A549 (cell line): ENCODE results near the gene ARL13B. TPM values are rescaled to one million over a fixed set of nuclear protein-coding genes. Genes with fewer than 3 reads are reported as not detected.
"Not testable (repeated sequence)": the region's sequence is repeated elsewhere in the genome, so short reads cannot be mapped to it uniquely, and the experiment has no call there.

Experiments
- ATAC-seq, 2 experiments: fragments of 200-7000 bp in 1 of 2; fragments of >200 bp in 1 of 2; cut with Nextera tagmentation in 1 of 2; cut with Tn5 transposase in 1 of 2; 3 replicates each; pipeline versions ENCODE4 v1.8.0 to v1.9.1; 2018 to 2020; ENCODE audit warnings: mild to moderate bottlenecking in 1 of 2, moderate library complexity in 1 of 2
- CTCF ChIA-PET: fragments of 300-600 bp; sonication (Branson Sonifier 250); formaldehyde crosslinking; extraction: SDS; loops from one replicate; lab custom pipeline; 2021; ENCODE audit warnings: antibody characterized with exemption, inconsistent platforms; lab: Yijun Ruan, JAX
- POLR2A ChIA-PET: fragments of 350-600 bp; formaldehyde crosslinking; extraction: SDS; loops from one replicate; lab custom pipeline; 2021; ENCODE audit warnings: antibody characterized with exemption, inconsistent platforms; lab: Yijun Ruan, JAX
- DNase-seq, 2 experiments: peaks; one replicate each; pipeline versions ENCODE4 v3.0.0 to v3.0.0-alpha.2; 2011 to 2016; ENCODE audit warnings: low read depth in 1 of 2, low spot score in 1 of 2
- FAIRE-seq: peaks from 2 replicates; lab custom pipeline; 2011; peaks lifted over from hg19 to GRCh38; lab: Jason Lieb, UNC
- H3K27ac ChIP-seq, 2 experiments: fragments of >200 bp; sonication (Bioruptor Twin); formaldehyde crosslinking; 3 replicates each; pipeline ENCODE4 v1.5.1; 2016 to 2017
- H3K4me1 ChIP-seq: fragments of >200 bp; sonication (Bioruptor Twin); formaldehyde crosslinking; 3 replicates; pipeline ENCODE4 v1.6.1; 2016
- H3K4me2 ChIP-seq: fragments of >200 bp; sonication (Bioruptor Twin); formaldehyde crosslinking; 3 replicates; pipeline ENCODE4 v1.6.1; 2016
- H3K4me3 ChIP-seq: fragments of >200 bp; sonication (Bioruptor Twin); formaldehyde crosslinking; 3 replicates; pipeline ENCODE4 v1.5.1; 2016
- H3K9me3 ChIP-seq: fragments of >200 bp; sonication (Bioruptor Twin); formaldehyde crosslinking; 3 replicates; pipeline ENCODE4 v1.6.1; 2016
- BCL3 ChIP-seq: fragments of >200 bp; sonication (Bioruptor Twin); formaldehyde crosslinking; IDR thresholded peaks from 3 replicates; pipeline ENCODE4 v1.6.1; 2016
- CBX2 ChIP-seq: fragments of 200-600 bp; sonication (generic); IDR thresholded peaks from 2 replicates; pipeline ENCODE4 v1.6.1; 2016; ENCODE audit warnings: low read depth, mild to moderate bottlenecking, borderline replicate concordance
- E2F6 ChIP-seq: IDR thresholded peaks from 2 replicates; pipeline ENCODE4 v1.6.1; 2012; ENCODE audit warnings: low read depth, borderline replicate concordance
- FOSL2 ChIP-seq, 2 experiments: fragments of 450-650 bp in 1 of 2; fragments of >200 bp in 1 of 2; sonication (Bioruptor Twin) in 1 of 2; formaldehyde crosslinking; IDR thresholded peaks; 2 replicates each; pipeline versions ENCODE4 v1.5.0 to v1.6.1; 2016 to 2020; ENCODE audit warnings: mild to moderate bottlenecking in 1 of 2, moderate library complexity in 1 of 2
- FOXS1 ChIP-seq: fragments of 250-450 bp; sonication (Bioruptor Pico); IDR thresholded peaks from 2 replicates; pipeline ENCODE4 v1.5.0; 2020; ENCODE audit warnings: mild to moderate bottlenecking, moderate library complexity
- HES2 ChIP-seq: fragments of >200 bp; sonication (Bioruptor Twin); formaldehyde crosslinking; IDR thresholded peaks from 2 replicates; pipeline ENCODE4 v1.6.1; 2016
- HEYL ChIP-seq: fragments of 250-450 bp; sonication (Bioruptor Pico); IDR thresholded peaks from 2 replicates; pipeline ENCODE4 v1.8.0; 2021; ENCODE audit warnings: mild to moderate bottlenecking, moderate library complexity
- KDM1A ChIP-seq: fragments of 200-600 bp; sonication (generic); IDR thresholded peaks from 2 replicates; pipeline ENCODE4 v1.6.1; 2016; ENCODE audit warnings: low read depth, mild to moderate bottlenecking
- KDM5A ChIP-seq: fragments of 200-600 bp; sonication (generic); IDR thresholded peaks from 2 replicates; pipeline ENCODE4 v1.6.1; 2016; ENCODE audit warnings: antibody characterized with exemption, mild to moderate bottlenecking
- NFE2L2 ChIP-seq: fragments of 150-350 bp; conservative IDR thresholded peaks from 2 replicates; pipeline ENCODE4 v1.6.1; 2014; ENCODE audit warnings: low read length
- REST ChIP-seq: fragments of 200-600 bp; sonication (generic); IDR thresholded peaks from 2 replicates; pipeline ENCODE4 v1.6.1; 2016; ENCODE audit warnings: antibody characterized with exemption, mild to moderate bottlenecking, moderate library complexity
- RFX5 ChIP-seq: fragments of 450-650 bp; IDR thresholded peaks from 2 replicates; pipeline ENCODE4 v1.7.1; 2014; ENCODE audit warnings: antibody characterized with exemption, mild to moderate bottlenecking, moderate library complexity
- TP53 ChIP-seq: fragments of 250-450 bp; sonication (Bioruptor Pico); IDR thresholded peaks from 2 replicates; pipeline ENCODE4 v1.5.0; 2021; ENCODE audit warnings: mild to moderate bottlenecking, moderate library complexity
- ZC3H11A ChIP-seq: fragments of 450-650 bp; IDR thresholded peaks from 2 replicates; pipeline ENCODE4 v1.6.1; 2014; ENCODE audit warnings: antibody characterized with exemption, mild to moderate bottlenecking
- ZNF302 ChIP-seq: fragments of 250-450 bp; sonication (Bioruptor Pico); IDR thresholded peaks from 2 replicates; pipeline ENCODE4 v1.9.0; 2021; ENCODE audit warnings: inconsistent platforms, mild to moderate bottlenecking, moderate library complexity
- WGBS: methylation state at CpG from one replicate; pipeline ENCODE4 v1.1.6; 2017; ENCODE audit errors: missing lambda C conversion rate; 5-methylcytosine and 5-hydroxymethylcytosine counted together
- polyA plus RNA-seq, 4 experiments: library from polyadenylated mRNA; depleted of rRNA in 3 of 4; stranded (reverse); fragments of >200 nt; fragmentation: RNase III in 1 of 4; extraction: RNeasy Plus Mini Kit Qiagen cat#74134 plus additional on column Dnase treatment in 1 of 4; gene quantifications; 2 replicates in 3 of 4; 3 replicates in 1 of 4; pipeline ENCODE4 v1.2.3, GENCODE V29; 2011 to 2017

Gene ARL13B
- polyA plus RNA-seq, 2 of the 4 experiments (the other 2 are of a cell fraction) = 13.3 to 28.6 TPM

- Histone ChIP-seq H3K4me3 (no peak overlapping the region), H3K27ac (no peak overlapping the region), H3K9me3 (no peaks in the 10 kb centered on the region), H3K4me2 (no peak overlapping the region), H3K4me1 (no peaks in the 10 kb centered on the region)
- TF ChIP-seq FOSL2 (IDR thresholded peaks at IDR 0.05) = no peak
- no peak for TF ChIP-seq FOSL2 (CRISPR knock-in tag; IDR thresholded peaks at IDR 0.05)
- no peak for TF ChIP-seq BCL3
- no peak for TF ChIP-seq KDM1A
- DNase-seq = no peak
- WGBS = 40% methylated on average over 5 of the region's 5 CpGs
- FAIRE-seq = no peak
- no peak for ATAC-seq
- POLR2A ChIA-PET = no interaction called here
- CTCF ChIA-PET = no interaction called here
These were observed 45.4 kb upstream of the ARL13B start for GRCh38 chr3:93934366-93935046.

- 67% methylated on average over 1 of the region's 1 CpG for WGBS
- CTCF ChIA-PET = no interaction called here
These were observed 43.4 kb upstream of the ARL13B start for GRCh38 chr3:93936549-93936948.

GRCh38 chr3:93937485-93937884 lies 42.5 kb upstream of the ARL13B start:
- CTCF ChIA-PET, H3K4me1 ChIP-seq, DNase-seq, H3K4me2 ChIP-seq, H3K27ac ChIP-seq, ATAC-seq, H3K4me3 ChIP-seq, POLR2A ChIA-PET, FAIRE-seq, H3K9me3 ChIP-seq: not testable (repeated sequence)
- 83% methylated on average over 6 of the region's 6 CpGs for WGBS

More at GRCh38 chr3:93936549-93936948, 43.4 kb upstream of the ARL13B start:
- ATAC-seq = no peak
- Histone ChIP-seq H3K4me2 (no peak overlapping the region), H3K4me1 (no peaks in the 10 kb centered on the region), H3K4me3 (no peak overlapping the region), H3K9me3 (no peaks in the 10 kb centered on the region), H3K27ac (no peak overlapping the region)
- no peak for DNase-seq
- no peak for TF ChIP-seq E2F6
- no peak for TF ChIP-seq RFX5
- no peak for TF ChIP-seq NFE2L2
- no peak for TF ChIP-seq ZNF302 (CRISPR knock-in tag)
- TF ChIP-seq REST = no peak
- TF ChIP-seq KDM5A = no peak
- no peak for TF ChIP-seq FOXS1 (CRISPR knock-in tag)
- TF ChIP-seq HEYL (CRISPR knock-in tag) = no peak
- no peak for TF ChIP-seq ZC3H11A
- no peak for TF ChIP-seq TP53 (CRISPR knock-in tag)
- TF ChIP-seq CBX2 = no peak
- no peak for TF ChIP-seq HES2
- no peak for FAIRE-seq
- POLR2A ChIA-PET = no interaction called here

- H3K27ac ChIP-seq, ATAC-seq, POLR2A ChIA-PET, H3K9me3 ChIP-seq, H3K4me2 ChIP-seq, H3K4me3 ChIP-seq, H3K4me1 ChIP-seq, FAIRE-seq: not testable (repeated sequence)
- CTCF ChIA-PET = interaction anchor here (1.9 kb wide), 1 partner anchor 10 kb away, joined by 5 read pairs; no protein-coding TSS in a partner anchor
- 61% methylated on average over 8 of the region's 8 CpGs for whole genome bisulfite sequencing
- peak in 1 of 2 experiments; percentile 1 for DNase-seq
These were observed 30.0 kb upstream of the ARL13B start for GRCh38 chr3:93949958-93950357.
